WTC11 (cell line): ENCODE measurements around the gene KCTD3. TPM values are rescaled to one million over a fixed set of nuclear protein-coding genes. Genes with fewer than 3 reads are reported as not detected.

Experiments used
- ATAC-seq: fragments of 200-7000 bp; cut with Tn5 transposase; 2 replicates; pipeline ENCODE4 v1.10.0; 2021; ENCODE audit warnings: mild to moderate bottlenecking, moderate library complexity
- CTCF ChIA-PET: fragments of 300-600 bp; sonication (Branson Sonifier 250); formaldehyde crosslinking; loops from one replicate; lab custom pipeline; 2021; ENCODE audit warnings: antibody characterized with exemption; lab: Charles Lee
- POLR2A ChIA-PET: fragments of 350-600 bp; sonication (Branson Sonifier 250); formaldehyde crosslinking; loops from one replicate; lab custom pipeline; 2021; ENCODE audit warnings: antibody characterized with exemption; lab: Charles Lee
- DNase-seq: peaks from one replicate; pipeline ENCODE4 v3.0.0; 2021; ENCODE audit warnings: low spot score
- H3K27ac Mint-ChIP-seq: 2 replicates; pipeline ENCODE4 v1.8.0; 2021; ENCODE audit warnings: mixed read lengths
- H3K27me3 Mint-ChIP-seq: 2 replicates; pipeline ENCODE4 v1.8.0; 2021; ENCODE audit warnings: low read depth, mild to moderate bottlenecking, moderate library complexity, mixed read lengths
- H3K36me3 Mint-ChIP-seq: 2 replicates; pipeline ENCODE4 v1.8.0; 2021; ENCODE audit warnings: mixed read lengths
- H3K4me1 Mint-ChIP-seq: 2 replicates; pipeline ENCODE4 v1.8.0; 2022; ENCODE audit warnings: mixed read lengths
- H3K4me3 Mint-ChIP-seq: 2 replicates; pipeline ENCODE4 v1.8.0; 2021; ENCODE audit warnings: mild to moderate bottlenecking, moderate library complexity, mixed read lengths
- H3K9me3 Mint-ChIP-seq: 2 replicates; pipeline ENCODE4 v1.8.0; 2021; ENCODE audit warnings: mixed read lengths
- ATF1 ChIP-seq: sonication (generic); formaldehyde crosslinking; IDR thresholded peaks from 2 replicates; pipeline ENCODE4 v1.8.1; 2023; ENCODE audit warnings: mild to moderate bottlenecking, moderate library complexity, missing genetic modification reagents
- ESRRA ChIP-seq: sonication (generic); formaldehyde crosslinking; IDR thresholded peaks from 2 replicates; pipeline ENCODE4 v1.8.1; 2022; ENCODE audit warnings: mild to moderate bottlenecking, missing genetic modification reagents, borderline replicate concordance
- FOXK1 ChIP-seq: sonication (generic); formaldehyde crosslinking; IDR thresholded peaks from 2 replicates; pipeline ENCODE4 v1.8.0; 2022; ENCODE audit warnings: mild to moderate bottlenecking, moderate library complexity, missing genetic modification reagents
- JUN ChIP-seq: sonication (generic); formaldehyde crosslinking; IDR thresholded peaks from 2 replicates; pipeline ENCODE4 v1.8.0; 2023; ENCODE audit warnings: mild to moderate bottlenecking, missing genetic modification reagents
- KAT7 ChIP-seq: sonication (generic); formaldehyde crosslinking; IDR thresholded peaks from 2 replicates; pipeline ENCODE4 v1.8.1; 2023; ENCODE audit warnings: missing genetic modification reagents, mild to moderate bottlenecking, borderline replicate concordance
- NFYB ChIP-seq: sonication (generic); formaldehyde crosslinking; conservative IDR thresholded peaks from 2 replicates; pipeline ENCODE4 v1.8.0; 2022; ENCODE audit warnings: low read depth, missing genetic modification reagents
- NR1H2 ChIP-seq: sonication (generic); formaldehyde crosslinking; IDR thresholded peaks from 2 replicates; pipeline ENCODE4 v1.9.0; 2021; ENCODE audit warnings: mild to moderate bottlenecking, moderate library complexity, missing genetic modification reagents
- NR3C1 ChIP-seq: sonication (generic); formaldehyde crosslinking; conservative IDR thresholded peaks from 2 replicates; pipeline ENCODE4 v1.8.1; 2023; ENCODE audit warnings: low read depth, mild to moderate bottlenecking, missing genetic modification reagents
- RORB ChIP-seq: fragments of 250-450 bp; sonication (Bioruptor Pico); IDR thresholded peaks from 2 replicates; pipeline ENCODE4 v1.9.0; 2021; ENCODE audit warnings: mild to moderate bottlenecking
- SP1 ChIP-seq: sonication (generic); formaldehyde crosslinking; conservative IDR thresholded peaks from 2 replicates; pipeline ENCODE4 v1.8.1; 2022; ENCODE audit warnings: missing genetic modification reagents
- TCF7 ChIP-seq: sonication (generic); formaldehyde crosslinking; IDR thresholded peaks from 2 replicates; pipeline ENCODE4 v1.8.0; 2022; ENCODE audit warnings: mild to moderate bottlenecking, low read depth, missing genetic modification reagents, moderate library complexity
- TP53 ChIP-seq: sonication (generic); formaldehyde crosslinking; IDR thresholded peaks from 2 replicates; pipeline ENCODE4 v1.8.1; 2023; ENCODE audit warnings: mild to moderate bottlenecking, missing genetic modification reagents
- ZNF232 ChIP-seq: sonication (generic); formaldehyde crosslinking; IDR thresholded peaks from 2 replicates; pipeline ENCODE4 v1.8.0; 2022; ENCODE audit warnings: mild to moderate bottlenecking, missing genetic modification reagents
- ZNF317 ChIP-seq: sonication (generic); formaldehyde crosslinking; IDR thresholded peaks from 2 replicates; pipeline ENCODE4 v1.8.1; 2023; ENCODE audit warnings: low read depth, mild to moderate bottlenecking, moderate library complexity, missing genetic modification reagents, borderline replicate concordance
- ZNF671 ChIP-seq: fragments of 250-450 bp; sonication (Bioruptor Pico); IDR thresholded peaks from 2 replicates; pipeline ENCODE4 v1.8.0; 2021; ENCODE audit warnings: mild to moderate bottlenecking
- total RNA-seq: library from RNA; stranded (reverse); gene quantifications from 3 replicates; pipeline ENCODE4 v1.2.3, GENCODE V29; 2021
- TF ChIP-seq, protein P1 (sequence below): sonication (generic); formaldehyde crosslinking; IDR thresholded peaks from 2 replicates; pipeline ENCODE4 v1.8.1; 2023; ENCODE audit warnings: mild to moderate bottlenecking, missing genetic modification reagents, moderate library complexity
- TF ChIP-seq, protein P2 (sequence below): fragments of 250-450 bp; sonication (Bioruptor Pico); conservative IDR thresholded peaks from 2 replicates; pipeline ENCODE4 v1.9.0; 2021; ENCODE audit warnings: mild to moderate bottlenecking
- TF ChIP-seq, protein P3 (sequence below): sonication (generic); formaldehyde crosslinking; IDR thresholded peaks from 2 replicates; pipeline ENCODE4 v1.8.1; 2022; ENCODE audit warnings: missing genetic modification reagents, borderline replicate concordance
- TF ChIP-seq, protein P4 (sequence below): fragments of 250-450 bp; sonication (Bioruptor Pico); IDR thresholded peaks from 2 replicates; pipeline ENCODE4 v1.9.0; 2021; ENCODE audit warnings: mild to moderate bottlenecking
- TF ChIP-seq, protein P5 (sequence below): sonication (generic); formaldehyde crosslinking; IDR thresholded peaks from 2 replicates; pipeline ENCODE4 v1.8.1; 2023; ENCODE audit warnings: mild to moderate bottlenecking, moderate library complexity, missing genetic modification reagents
- TF ChIP-seq, protein P6 (sequence below): sonication (generic); formaldehyde crosslinking; IDR thresholded peaks from 2 replicates; pipeline ENCODE4 v1.8.1; 2023; ENCODE audit warnings: mild to moderate bottlenecking, missing genetic modification reagents
- TF ChIP-seq, protein P7 (sequence below): fragments of 250-450 bp; sonication (Bioruptor Pico); IDR thresholded peaks from 2 replicates; pipeline ENCODE4 v1.8.0; 2021; ENCODE audit warnings: mild to moderate bottlenecking

The KCTD3 gene
- total RNA-seq, 1 experiment from 2014 or later: 55.6 TPM

DNA sequence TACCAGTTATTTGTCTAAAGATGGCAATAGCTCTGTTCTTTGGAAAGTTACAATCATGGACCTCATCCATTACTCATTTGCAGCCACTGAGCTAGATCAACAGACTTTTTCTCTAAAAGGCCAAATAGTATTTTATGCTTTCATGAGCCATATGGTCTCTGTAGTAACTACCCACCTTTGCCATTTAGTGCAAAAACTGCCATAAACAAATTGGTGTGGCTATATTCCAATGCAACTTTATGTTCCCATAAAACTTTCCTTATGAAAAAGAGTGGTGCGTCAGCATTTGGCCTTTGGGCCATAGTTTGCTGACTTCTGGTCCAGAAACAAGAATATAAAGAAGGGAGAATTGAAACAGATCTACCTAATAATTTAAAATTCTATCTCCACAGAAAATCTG is 20.1 kb upstream of the KCTD3 start (continued):
- TF ChIP-seq, protein P1, sequence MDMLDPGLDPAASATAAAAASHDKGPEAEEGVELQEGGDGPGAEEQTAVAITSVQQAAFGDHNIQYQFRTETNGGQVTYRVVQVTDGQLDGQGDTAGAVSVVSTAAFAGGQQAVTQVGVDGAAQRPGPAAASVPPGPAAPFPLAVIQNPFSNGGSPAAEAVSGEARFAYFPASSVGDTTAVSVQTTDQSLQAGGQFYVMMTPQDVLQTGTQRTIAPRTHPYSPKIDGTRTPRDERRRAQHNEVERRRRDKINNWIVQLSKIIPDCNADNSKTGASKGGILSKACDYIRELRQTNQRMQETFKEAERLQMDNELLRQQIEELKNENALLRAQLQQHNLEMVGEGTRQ (CRISPR knock-in tag): no peak
- TF ChIP-seq, protein P2, sequence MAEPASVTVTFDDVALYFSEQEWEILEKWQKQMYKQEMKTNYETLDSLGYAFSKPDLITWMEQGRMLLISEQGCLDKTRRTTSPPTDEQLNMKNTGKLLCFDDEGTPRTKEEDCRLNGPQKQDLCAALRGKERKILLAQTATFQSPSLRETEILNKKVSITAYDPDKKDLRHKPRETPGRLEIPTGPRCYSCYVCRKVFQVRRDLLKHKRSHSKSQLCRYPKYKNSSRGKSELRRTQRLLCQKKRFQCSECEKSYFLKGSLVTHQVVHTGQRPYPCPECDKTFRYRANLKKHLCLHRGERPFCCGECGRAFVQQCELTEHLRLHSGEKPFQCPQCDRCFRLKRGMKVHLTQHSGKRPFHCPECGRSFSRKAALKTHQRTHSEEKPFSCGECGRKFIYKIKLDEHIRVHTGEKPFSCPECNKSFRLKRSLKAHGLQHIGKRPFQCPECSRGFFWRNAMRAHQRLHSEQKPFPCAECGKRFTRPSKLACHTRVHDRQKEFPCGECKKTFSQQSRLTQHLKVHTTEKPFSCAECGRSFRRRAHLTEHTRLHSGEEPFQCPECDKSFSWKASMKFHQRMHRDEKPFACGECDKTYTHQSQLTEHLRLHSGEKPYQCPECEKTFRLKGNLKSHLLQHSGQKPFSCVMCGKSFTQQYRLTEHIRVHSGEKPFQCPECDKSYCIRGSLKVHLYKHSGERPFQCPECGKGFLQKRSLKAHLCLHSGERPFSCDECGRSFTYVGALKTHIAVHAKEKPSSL (CRISPR knock-in tag): no peak
- TF ChIP-seq ZNF317 (no peak), NR1H2 (CRISPR knock-in tag) (no peak), SP1 (CRISPR knock-in tag) (no peak)
- TF ChIP-seq, protein P3, sequence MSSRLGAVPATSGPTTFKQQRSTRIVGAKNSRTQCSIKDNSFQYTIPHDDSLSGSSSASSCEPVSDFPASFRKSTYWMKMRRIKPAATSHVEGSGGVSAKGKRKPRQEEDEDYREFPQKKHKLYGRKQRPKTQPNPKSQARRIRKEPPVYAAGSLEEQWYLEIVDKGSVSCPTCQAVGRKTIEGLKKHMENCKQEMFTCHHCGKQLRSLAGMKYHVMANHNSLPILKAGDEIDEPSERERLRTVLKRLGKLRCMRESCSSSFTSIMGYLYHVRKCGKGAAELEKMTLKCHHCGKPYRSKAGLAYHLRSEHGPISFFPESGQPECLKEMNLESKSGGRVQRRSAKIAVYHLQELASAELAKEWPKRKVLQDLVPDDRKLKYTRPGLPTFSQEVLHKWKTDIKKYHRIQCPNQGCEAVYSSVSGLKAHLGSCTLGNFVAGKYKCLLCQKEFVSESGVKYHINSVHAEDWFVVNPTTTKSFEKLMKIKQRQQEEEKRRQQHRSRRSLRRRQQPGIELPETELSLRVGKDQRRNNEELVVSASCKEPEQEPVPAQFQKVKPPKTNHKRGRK (CRISPR knock-in tag): no peak

DNA sequence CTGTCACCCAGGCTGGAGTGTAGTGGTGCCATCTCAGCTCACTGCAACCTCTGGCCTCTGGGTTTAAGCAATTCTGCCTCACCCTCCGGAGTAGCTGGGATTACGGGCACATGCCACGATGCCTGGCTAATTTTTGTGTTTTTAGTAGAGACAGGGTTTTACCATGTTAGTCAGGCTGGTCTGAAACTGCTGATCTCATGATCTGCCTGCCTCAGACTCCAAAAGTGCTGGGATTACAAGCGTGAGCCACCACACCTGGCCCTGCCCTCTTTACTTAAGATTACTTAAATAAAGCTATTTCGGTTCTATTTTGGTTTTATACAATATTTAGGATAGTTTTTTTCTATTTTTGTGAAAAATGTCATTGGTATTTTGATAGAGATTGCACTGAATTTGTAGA is 15.3 kb upstream of the KCTD3 start:
- H3K4me3 Mint-ChIP-seq: no peak overlapping the region
- no peak overlapping the region for H3K27ac Mint-ChIP-seq
- H3K27me3 Mint-ChIP-seq: no peaks in the 10 kb centered on the region
- no peaks in the 10 kb centered on the region for H3K9me3 Mint-ChIP-seq
- no peak for DNase-seq
- TF ChIP-seq JUN (CRISPR knock-in tag): no peak
- TF ChIP-seq FOXK1: no peak
- no peak for TF ChIP-seq NR3C1 (CRISPR knock-in tag)
- TF ChIP-seq KAT7 (CRISPR knock-in tag): no peak
- TF ChIP-seq TP53 (CRISPR knock-in tag): no peak
- no peak for TF ChIP-seq ESRRA (CRISPR knock-in tag)
- TF ChIP-seq, protein P4, sequence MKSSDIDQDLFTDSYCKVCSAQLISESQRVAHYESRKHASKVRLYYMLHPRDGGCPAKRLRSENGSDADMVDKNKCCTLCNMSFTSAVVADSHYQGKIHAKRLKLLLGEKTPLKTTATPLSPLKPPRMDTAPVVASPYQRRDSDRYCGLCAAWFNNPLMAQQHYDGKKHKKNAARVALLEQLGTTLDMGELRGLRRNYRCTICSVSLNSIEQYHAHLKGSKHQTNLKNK (CRISPR knock-in tag): no peak
- TF ChIP-seq, protein P5, sequence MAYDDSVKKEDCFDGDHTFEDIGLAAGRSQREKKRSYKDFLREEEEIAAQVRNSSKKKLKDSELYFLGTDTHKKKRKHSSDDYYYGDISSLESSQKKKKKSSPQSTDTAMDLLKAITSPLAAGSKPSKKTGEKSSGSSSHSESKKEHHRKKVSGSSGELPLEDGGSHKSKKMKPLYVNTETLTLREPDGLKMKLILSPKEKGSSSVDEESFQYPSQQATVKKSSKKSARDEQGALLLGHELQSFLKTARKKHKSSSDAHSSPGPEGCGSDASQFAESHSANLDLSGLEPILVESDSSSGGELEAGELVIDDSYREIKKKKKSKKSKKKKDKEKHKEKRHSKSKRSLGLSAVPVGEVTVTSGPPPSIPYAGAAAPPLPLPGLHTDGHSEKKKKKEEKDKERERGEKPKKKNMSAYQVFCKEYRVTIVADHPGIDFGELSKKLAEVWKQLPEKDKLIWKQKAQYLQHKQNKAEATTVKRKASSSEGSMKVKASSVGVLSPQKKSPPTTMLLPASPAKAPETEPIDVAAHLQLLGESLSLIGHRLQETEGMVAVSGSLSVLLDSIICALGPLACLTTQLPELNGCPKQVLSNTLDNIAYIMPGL: no peak
- TF ChIP-seq ATF1 (CRISPR knock-in tag): no peak
- TF ChIP-seq, all 79 proteins: peak for 0
- ChIA-PET POLR2A (no interaction called here), CTCF (no interaction called here)
- H3K36me3 Mint-ChIP-seq: no peaks in the 10 kb centered on the region
- no peak for ATAC-seq
- H3K4me1 Mint-ChIP-seq: no peaks in the 10 kb centered on the region

DNA sequence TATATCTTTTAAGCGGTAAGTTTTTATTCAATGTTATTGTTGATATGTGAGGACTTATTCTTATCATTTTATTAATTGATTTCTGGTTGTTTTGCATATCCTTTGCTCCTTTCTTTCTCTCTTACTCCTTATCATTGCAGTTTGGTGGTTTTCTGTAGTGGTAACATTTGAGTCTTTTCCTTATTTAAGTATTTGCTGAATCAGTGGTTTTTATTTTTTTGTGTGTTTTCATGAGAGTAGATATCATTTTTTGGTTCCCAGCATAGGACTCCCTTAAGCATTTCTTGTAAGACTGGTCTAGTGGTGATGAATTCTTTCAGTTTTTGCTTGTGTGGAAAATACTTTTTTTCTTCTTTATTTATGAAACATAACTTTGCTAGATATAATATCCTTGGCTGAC is 12.2 kb upstream of the KCTD3 start:
- POLR2A ChIA-PET: no interaction called here
- Mint-ChIP-seq H3K27me3 (no peaks in the 10 kb centered on the region), H3K4me1 (no peaks in the 10 kb centered on the region)
- TF ChIP-seq FOXK1 (no peak), SP1 (CRISPR knock-in tag) (no peak), NFYB (CRISPR knock-in tag) (no peak), TCF7 (CRISPR knock-in tag) (no peak), KAT7 (CRISPR knock-in tag) (no peak), ZNF232 (CRISPR knock-in tag) (no peak), RORB (no peak), ZNF671 (CRISPR knock-in tag) (no peak)
- TF ChIP-seq, protein P6, sequence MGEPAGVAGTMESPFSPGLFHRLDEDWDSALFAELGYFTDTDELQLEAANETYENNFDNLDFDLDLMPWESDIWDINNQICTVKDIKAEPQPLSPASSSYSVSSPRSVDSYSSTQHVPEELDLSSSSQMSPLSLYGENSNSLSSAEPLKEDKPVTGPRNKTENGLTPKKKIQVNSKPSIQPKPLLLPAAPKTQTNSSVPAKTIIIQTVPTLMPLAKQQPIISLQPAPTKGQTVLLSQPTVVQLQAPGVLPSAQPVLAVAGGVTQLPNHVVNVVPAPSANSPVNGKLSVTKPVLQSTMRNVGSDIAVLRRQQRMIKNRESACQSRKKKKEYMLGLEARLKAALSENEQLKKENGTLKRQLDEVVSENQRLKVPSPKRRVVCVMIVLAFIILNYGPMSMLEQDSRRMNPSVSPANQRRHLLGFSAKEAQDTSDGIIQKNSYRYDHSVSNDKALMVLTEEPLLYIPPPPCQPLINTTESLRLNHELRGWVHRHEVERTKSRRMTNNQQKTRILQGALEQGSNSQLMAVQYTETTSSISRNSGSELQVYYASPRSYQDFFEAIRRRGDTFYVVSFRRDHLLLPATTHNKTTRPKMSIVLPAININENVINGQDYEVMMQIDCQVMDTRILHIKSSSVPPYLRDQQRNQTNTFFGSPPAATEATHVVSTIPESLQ (CRISPR knock-in tag): no peak
- TF ChIP-seq, protein P7, sequence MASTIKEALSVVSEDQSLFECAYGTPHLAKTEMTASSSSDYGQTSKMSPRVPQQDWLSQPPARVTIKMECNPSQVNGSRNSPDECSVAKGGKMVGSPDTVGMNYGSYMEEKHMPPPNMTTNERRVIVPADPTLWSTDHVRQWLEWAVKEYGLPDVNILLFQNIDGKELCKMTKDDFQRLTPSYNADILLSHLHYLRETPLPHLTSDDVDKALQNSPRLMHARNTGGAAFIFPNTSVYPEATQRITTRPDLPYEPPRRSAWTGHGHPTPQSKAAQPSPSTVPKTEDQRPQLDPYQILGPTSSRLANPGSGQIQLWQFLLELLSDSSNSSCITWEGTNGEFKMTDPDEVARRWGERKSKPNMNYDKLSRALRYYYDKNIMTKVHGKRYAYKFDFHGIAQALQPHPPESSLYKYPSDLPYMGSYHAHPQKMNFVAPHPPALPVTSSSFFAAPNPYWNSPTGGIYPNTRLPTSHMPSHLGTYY (CRISPR knock-in tag): no peak

More for the DNA sequence above, 12.2 kb upstream of the KCTD3 start:
- ATAC-seq (no peak), DNase-seq (no peak)
- Mint-ChIP-seq H3K27ac (no peak overlapping the region), H3K4me3 (no peak overlapping the region), H3K36me3 (no peaks in the 10 kb centered on the region), H3K9me3 (no peaks in the 10 kb centered on the region)
- CTCF ChIA-PET: no interaction called here
